ENCODE measurements around the gene ARHGAP24.
"Not testable (repeated sequence)": the region's sequence is repeated elsewhere in the genome, so short reads cannot be mapped to it uniquely, and the experiment has no call there.

Gene ARHGAP24

GRCh38 chr4:86011117-86011516, 536.2 kb downstream of the ARHGAP24 start:
- DNase-seq (ENCODE audit: low read depth, low spot score), result no peak

- DNase-seq (ENCODE audit: low read depth, low spot score), result no peak
These were observed 538.7 kb downstream of the ARHGAP24 start for GRCh38 chr4:86013621-86014020.

- peak; percentile 23 for DNase-seq (ENCODE audit: low read depth, low spot score)
These were observed 539.6 kb downstream of the ARHGAP24 start for GRCh38 chr4:86014599-86014998.

- DNase-seq (ENCODE audit: low read depth, low spot score), result no peak
These were observed 540.7 kb downstream of the ARHGAP24 start for GRCh38 chr4:86015412-86016350.

GRCh38 chr4:86019362-86019761, 544.4 kb downstream of the ARHGAP24 start:
- no peak for DNase-seq (ENCODE audit: low read depth, low spot score)

- DNase-seq (ENCODE audit: low read depth, low spot score), result no peak
These were observed 545.0 kb downstream of the ARHGAP24 start for GRCh38 chr4:86019906-86020305.

- not testable (repeated sequence) for DNase-seq (ENCODE audit: low read depth, low spot score)
These were observed 546.7 kb downstream of the ARHGAP24 start for GRCh38 chr4:86021671-86022070.

GRCh38 chr4:86026720-86027119, 551.8 kb downstream of the ARHGAP24 start:
- no peak for DNase-seq (ENCODE audit: low read depth, low spot score)

- no peak for DNase-seq (ENCODE audit: low read depth, low spot score)
These were observed 557.0 kb downstream of the ARHGAP24 start for GRCh38 chr4:86031927-86032326.

GRCh38 chr4:86032476-86033022, 557.6 kb downstream of the ARHGAP24 start:
- DNase-seq (ENCODE audit: low read depth, low spot score), result no peak

GRCh38 chr4:86033171-86033570, 558.2 kb downstream of the ARHGAP24 start:
- no peak for DNase-seq (ENCODE audit: low read depth, low spot score)

- DNase-seq (ENCODE audit: low read depth, low spot score), result no peak
These were observed 559.7 kb downstream of the ARHGAP24 start for GRCh38 chr4:86034616-86035015.

- no peak for DNase-seq (ENCODE audit: low read depth, low spot score)
These were observed 560.7 kb downstream of the ARHGAP24 start for GRCh38 chr4:86035688-86036087.

GRCh38 chr4:86036736-86037135, 561.8 kb downstream of the ARHGAP24 start:
- no peak for DNase-seq (ENCODE audit: low read depth, low spot score)

- DNase-seq (ENCODE audit: low read depth, low spot score), result no peak
These were observed 563.1 kb downstream of the ARHGAP24 start for GRCh38 chr4:86038037-86038436.

- no peak for DNase-seq (ENCODE audit: low read depth, low spot score)
These were observed 569.0 kb downstream of the ARHGAP24 start for GRCh38 chr4:86043755-86044592.

GRCh38 chr4:86044593-86044985, 569.6 kb downstream of the ARHGAP24 start:
- no peak for DNase-seq (ENCODE audit: low read depth, low spot score)

GRCh38 chr4:86048426-86048825, 573.5 kb downstream of the ARHGAP24 start:
- DNase-seq (ENCODE audit: low read depth, low spot score), result no peak

GRCh38 chr4:86050496-86050895, 575.5 kb downstream of the ARHGAP24 start:
- no peak for DNase-seq (ENCODE audit: low read depth, low spot score)

Data from iPS DF 19.7 (cell line).